ENCODE data around the gene APBA1. TPM values are rescaled to one million over a fixed set of nuclear protein-coding genes. Genes with fewer than 3 reads are reported as not detected.

The APBA1 gene
- total RNA-seq, 1 donor from 2014 or later: 6.2 TPM

DNA sequence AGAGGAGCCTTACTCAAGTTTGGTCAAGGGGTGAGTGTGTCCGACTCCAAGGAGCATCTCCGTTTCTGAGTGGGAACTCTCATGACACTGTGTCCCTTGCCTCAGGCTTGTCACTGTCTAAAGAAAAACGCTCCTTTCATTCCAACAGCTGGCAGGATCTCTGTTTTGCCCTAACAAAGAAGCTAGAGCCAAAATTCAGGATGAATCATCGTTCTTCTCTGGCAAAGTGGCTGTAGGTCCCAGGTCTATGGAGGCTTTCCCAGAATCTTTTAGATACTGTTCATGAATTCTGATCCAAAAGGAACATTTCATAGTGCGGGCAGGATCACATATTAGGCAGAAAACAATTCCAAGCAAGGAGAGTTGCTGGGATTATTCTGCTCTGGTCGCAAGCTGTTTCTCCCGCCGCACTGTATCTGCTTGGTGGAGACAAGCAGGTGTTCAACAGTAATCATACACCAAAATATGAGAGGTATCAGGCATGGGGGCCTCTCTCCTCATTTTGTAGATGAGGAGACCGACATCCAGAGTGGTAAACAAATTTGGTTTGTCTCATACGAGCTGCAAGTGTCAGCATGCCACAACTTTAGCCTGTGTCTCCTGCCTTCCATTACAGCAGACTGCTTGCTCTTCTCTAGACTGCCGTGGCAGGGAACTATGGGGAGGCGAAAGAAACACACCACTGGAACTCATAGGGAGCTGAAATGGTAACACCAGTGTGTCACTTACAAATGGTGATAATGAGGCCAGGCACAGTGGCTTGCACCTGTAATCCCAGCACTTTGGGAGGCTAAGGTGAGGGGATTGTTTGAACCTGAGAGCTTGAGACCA is 274.6 kb downstream of the APBA1 start:
- no peak for TF ChIP-seq CTCF (IDR thresholded peaks at IDR 0.05)
- H3K9me3 ChIP-seq: no peaks in the 10 kb centered on the region
- ATAC-seq (no peak), DNase-seq (no peak)
- no peaks in the 10 kb centered on the region for H3K36me3 ChIP-seq
- no peak overlapping the region for H3K4me3 ChIP-seq
- intact Hi-C loops (cut with DNase I): no loop called here
- H3K4me1 ChIP-seq: no peaks in the 10 kb centered on the region
- H3K27ac ChIP-seq: no peak overlapping the region
- H3K27me3 ChIP-seq: no peaks in the 10 kb centered on the region

- Histone ChIP-seq H3K36me3 (no peaks in the 10 kb centered on the region), H3K27me3 (no peaks in the 10 kb centered on the region), H3K27ac (no peak overlapping the region), H3K4me3 (no peak overlapping the region), H3K4me1 (no peaks in the 10 kb centered on the region), H3K9me3 (no peaks in the 10 kb centered on the region)
- DNase-seq: no peak
- intact Hi-C loops (cut with DNase I): no loop called here
- no peak for TF ChIP-seq CTCF (IDR thresholded peaks at IDR 0.05)
- no peak for ATAC-seq
These were observed 275.4 kb downstream of the APBA1 start for GRCh38 chr9:69396759-69397158.

- H3K4me3 ChIP-seq: no peak overlapping the region
- no peak for TF ChIP-seq CTCF (IDR thresholded peaks at IDR 0.05)
- no peak for DNase-seq
- intact Hi-C loops (cut with DNase I): no loop called here
- no peak for ATAC-seq
- no peak overlapping the region for H3K27ac ChIP-seq
- no peaks in the 10 kb centered on the region for H3K4me1 ChIP-seq
- H3K9me3 ChIP-seq: no peaks in the 10 kb centered on the region
- no peaks in the 10 kb centered on the region for H3K27me3 ChIP-seq
- no peaks in the 10 kb centered on the region for H3K36me3 ChIP-seq
These were observed 276.5 kb downstream of the APBA1 start for GRCh38 chr9:69395718-69396117.

- H3K27me3 ChIP-seq: no peaks in the 10 kb centered on the region
- H3K27ac ChIP-seq: no peak overlapping the region
- DNase-seq (no peak), ATAC-seq (no peak)
- no peaks in the 10 kb centered on the region for H3K4me1 ChIP-seq
- intact Hi-C loops (cut with DNase I): no loop called here
- H3K36me3 ChIP-seq: no peaks in the 10 kb centered on the region
- no peak overlapping the region for H3K4me3 ChIP-seq
- H3K9me3 ChIP-seq: no peaks in the 10 kb centered on the region
- TF ChIP-seq CTCF (IDR thresholded peaks at IDR 0.05): no peak
These were observed 278.7 kb downstream of the APBA1 start for GRCh38 chr9:69393425-69393824.

- Histone ChIP-seq H3K4me3 (no peak overlapping the region), H3K4me1 (no peaks in the 10 kb centered on the region), H3K36me3 (no peaks in the 10 kb centered on the region), H3K27ac (no peak overlapping the region), H3K9me3 (no peaks in the 10 kb centered on the region), H3K27me3 (no peaks in the 10 kb centered on the region)
- no peak for ATAC-seq
- intact Hi-C loops (cut with DNase I): no loop called here
- TF ChIP-seq CTCF (IDR thresholded peaks at IDR 0.05): no peak
- no peak for DNase-seq
These were observed 279.3 kb downstream of the APBA1 start for GRCh38 chr9:69392826-69393225.
